ENCODE results near the gene ADAT3. TPM values are rescaled to one million over a fixed set of nuclear protein-coding genes. Genes with fewer than 3 reads are reported as not detected.

ADAT3 gene
- polyA plus RNA-seq, 2 of the 4 experiments (the other 2 are of a cell fraction), result 0.66 to 5.6 TPM

DNA sequence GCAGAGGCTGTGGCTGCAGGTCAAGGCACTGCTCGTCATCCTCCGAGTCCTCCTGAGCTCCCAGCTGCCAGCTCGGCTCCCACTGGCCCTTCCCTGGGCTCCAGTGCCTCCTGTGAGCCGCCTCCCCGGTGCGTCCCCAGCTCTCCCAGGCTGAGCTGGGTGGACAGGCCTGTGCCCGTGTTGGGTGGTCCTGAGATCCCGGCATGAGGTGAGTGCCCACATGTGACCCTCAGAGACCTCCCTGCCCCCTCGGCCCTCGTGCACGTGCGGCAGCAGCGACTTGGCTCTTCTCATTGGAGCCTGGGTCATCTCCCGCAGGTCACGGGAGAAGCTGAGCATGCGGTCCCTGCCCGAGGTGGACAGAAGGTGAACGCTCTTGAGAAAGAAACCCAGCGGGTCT is 15.4 kb downstream of the ADAT3 start:
- TF ChIP-seq NR3C1 (IDR thresholded peaks at IDR 0.05) (no peak), JUN (IDR thresholded peaks at IDR 0.05) (no peak), HEYL (CRISPR knock-in tag; IDR thresholded peaks at IDR 0.05) (no peak), E2F6 (IDR thresholded peaks at IDR 0.05; ENCODE audit: borderline replicate concordance, low read depth) (no peak), HOXA7 (CRISPR knock-in tag; IDR thresholded peaks at IDR 0.05) (no peak), MAX (IDR thresholded peaks at IDR 0.05) (no peak), BHLHE40 (IDR thresholded peaks at IDR 0.05; ENCODE audit: low read depth, low read length) (no peak)
- DNase-seq (ENCODE audit: low read depth in 1 of 2, low spot score in 1 of 2), result no peak
- H3K4me3 ChIP-seq, result no peak overlapping the region
- H3K4me2 ChIP-seq, result no peak overlapping the region
- no peak for FAIRE-seq
- CTCF ChIA-PET, result interaction anchor here (3.7 kb wide), 1 partner anchor 9 kb away, joined by 21 read pairs; no protein-coding TSS in a partner anchor
- ATAC-seq, result no peak
- no peak overlapping the region for H3K27ac ChIP-seq
- no peaks in the 10 kb centered on the region for H3K9me3 ChIP-seq
- H3K4me1 ChIP-seq, result no peaks in the 10 kb centered on the region
- 95% methylated on average over 11 of the region's 19 CpGs for WGBS (ENCODE audit: missing lambda C conversion rate)
- POLR2A ChIA-PET, result no interaction called here

- TF ChIP-seq FOXS1 (CRISPR knock-in tag; IDR thresholded peaks at IDR 0.05), result no peak
- no peak for TF ChIP-seq MAX (IDR thresholded peaks at IDR 0.05)
- TF ChIP-seq FOSB (CRISPR knock-in tag; IDR thresholded peaks at IDR 0.05), result no peak
- no peak for TF ChIP-seq REST (IDR thresholded peaks at IDR 0.05)
- TF ChIP-seq CHD4 (IDR thresholded peaks at IDR 0.05; ENCODE audit: borderline replicate concordance), result no peak
- TF ChIP-seq ZC3H11A (IDR thresholded peaks at IDR 0.05), result no peak
- TF ChIP-seq CBX8 (IDR thresholded peaks at IDR 0.05), result no peak
- TF ChIP-seq ESRRA (IDR thresholded peaks at IDR 0.05; ENCODE audit: borderline replicate concordance, low read length), result no peak
- no peak for TF ChIP-seq HOXB13 (CRISPR knock-in tag; IDR thresholded peaks at IDR 0.05; ENCODE audit: low read depth)
- TF ChIP-seq, protein P1, sequence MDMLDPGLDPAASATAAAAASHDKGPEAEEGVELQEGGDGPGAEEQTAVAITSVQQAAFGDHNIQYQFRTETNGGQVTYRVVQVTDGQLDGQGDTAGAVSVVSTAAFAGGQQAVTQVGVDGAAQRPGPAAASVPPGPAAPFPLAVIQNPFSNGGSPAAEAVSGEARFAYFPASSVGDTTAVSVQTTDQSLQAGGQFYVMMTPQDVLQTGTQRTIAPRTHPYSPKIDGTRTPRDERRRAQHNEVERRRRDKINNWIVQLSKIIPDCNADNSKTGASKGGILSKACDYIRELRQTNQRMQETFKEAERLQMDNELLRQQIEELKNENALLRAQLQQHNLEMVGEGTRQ (IDR thresholded peaks at IDR 0.05), result no peak
- no peak for TF ChIP-seq EHMT2 (IDR thresholded peaks at IDR 0.05; ENCODE audit: low read depth)
- FAIRE-seq (no peak), ATAC-seq (no peak), DNase-seq (ENCODE audit: low read depth in 1 of 2, low spot score in 1 of 2) (no peak)
- Histone ChIP-seq H3K27ac (no peak overlapping the region), H3K4me1 (no peaks in the 10 kb centered on the region), H3K4me3 (no peak overlapping the region), H3K9me3 (no peaks in the 10 kb centered on the region), H3K4me2 (no peak overlapping the region)
- ChIA-PET POLR2A (no interaction called here), CTCF (interaction anchor here (3.7 kb wide), 1 partner anchor 8 kb away, joined by 21 read pairs; no protein-coding TSS in a partner anchor)
- 93% methylated on average over 12 of the region's 19 CpGs for WGBS (ENCODE audit: missing lambda C conversion rate)
These were observed 16.1 kb downstream of the ADAT3 start for GRCh38 chr19:1921326-1921725.

GRCh38 chr19:1921825-1922224 is 16.6 kb downstream of the ADAT3 start:
- POLR2A ChIA-PET, result no interaction called here
- Histone ChIP-seq H3K4me1 (no peaks in the 10 kb centered on the region), H3K9me3 (no peaks in the 10 kb centered on the region), H3K4me2 (no peak overlapping the region), H3K4me3 (no peak overlapping the region), H3K27ac (no peak overlapping the region)
- WGBS (ENCODE audit: missing lambda C conversion rate), result 93% methylated on average over 13 of the region's 15 CpGs
- ATAC-seq, result no peak
- TF ChIP-seq EP300 (IDR thresholded peaks at IDR 0.05) (no peak), RFX5 (IDR thresholded peaks at IDR 0.05) (no peak), MAX (IDR thresholded peaks at IDR 0.05) (no peak), CBX2 (IDR thresholded peaks at IDR 0.05; ENCODE audit: borderline replicate concordance, low read depth) (no peak), POLR2A (IDR thresholded peaks at IDR 0.05; ENCODE audit: low read length) (no peak), BHLHE40 (IDR thresholded peaks at IDR 0.05; ENCODE audit: low read depth, low read length) (no peak), RCOR1 (IDR thresholded peaks at IDR 0.05; ENCODE audit: low read depth, low read length) (no peak), GATA3 (IDR thresholded peaks at IDR 0.05; ENCODE audit: borderline replicate concordance) (no peak), ZC3H11A (IDR thresholded peaks at IDR 0.05) (no peak), TP53 (CRISPR knock-in tag; IDR thresholded peaks at IDR 0.05) (no peak), RARB (CRISPR knock-in tag; IDR thresholded peaks at IDR 0.05) (no peak), JUNB (IDR thresholded peaks at IDR 0.05) (no peak)
- TF ChIP-seq, protein P2, sequence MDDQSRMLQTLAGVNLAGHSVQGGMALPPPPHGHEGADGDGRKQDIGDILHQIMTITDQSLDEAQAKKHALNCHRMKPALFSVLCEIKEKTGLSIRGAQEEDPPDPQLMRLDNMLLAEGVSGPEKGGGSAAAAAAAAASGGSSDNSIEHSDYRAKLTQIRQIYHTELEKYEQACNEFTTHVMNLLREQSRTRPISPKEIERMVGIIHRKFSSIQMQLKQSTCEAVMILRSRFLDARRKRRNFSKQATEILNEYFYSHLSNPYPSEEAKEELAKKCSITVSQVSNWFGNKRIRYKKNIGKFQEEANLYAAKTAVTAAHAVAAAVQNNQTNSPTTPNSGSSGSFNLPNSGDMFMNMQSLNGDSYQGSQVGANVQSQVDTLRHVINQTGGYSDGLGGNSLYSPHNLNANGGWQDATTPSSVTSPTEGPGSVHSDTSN (IDR thresholded peaks at IDR 0.05), result no peak
- CTCF ChIA-PET, result interaction anchor here (3.7 kb wide), 1 partner anchor 7 kb away, joined by 21 read pairs; no protein-coding TSS in a partner anchor
- no peak for DNase-seq (ENCODE audit: low read depth in 1 of 2, low spot score in 1 of 2)
- FAIRE-seq, result no peak
